ENCODE measurements around the gene PSMC2.

PSMC2 gene

GRCh38 chr7:103369432-103369831 is 22.0 kb downstream of the PSMC2 start:
- no peak for DNase-seq (ENCODE audit: low read depth)
- no peak for TF ChIP-seq CTCF (IDR thresholded peaks at IDR 0.05; ENCODE audit: insufficient read depth, low read depth, low read length, missing control alignments)
- H3K4me3 ChIP-seq (ENCODE audit: low read length): no peak overlapping the region

- no peak for DNase-seq (ENCODE audit: low read depth)
- no peak overlapping the region for H3K4me3 ChIP-seq (ENCODE audit: low read length)
- TF ChIP-seq CTCF (IDR thresholded peaks at IDR 0.05; ENCODE audit: insufficient read depth, low read depth, low read length, missing control alignments): no peak
Measured at GRCh38 chr7:103373866-103374643, 26.6 kb downstream of the PSMC2 start.

GRCh38 chr7:103379270-103379975 is 32.0 kb downstream of the PSMC2 start:
- DNase-seq (ENCODE audit: low read depth): no peak
- no peak overlapping the region for H3K4me3 ChIP-seq (ENCODE audit: low read length)
- no peak for TF ChIP-seq CTCF (IDR thresholded peaks at IDR 0.05; ENCODE audit: insufficient read depth, low read depth, low read length, missing control alignments)

- no peak for DNase-seq (ENCODE audit: low read depth)
- TF ChIP-seq CTCF (IDR thresholded peaks at IDR 0.05; ENCODE audit: insufficient read depth, low read depth, low read length, missing control alignments): no peak
- H3K4me3 ChIP-seq (ENCODE audit: low read length): no peak overlapping the region
Measured at GRCh38 chr7:103380395-103381191, 33.1 kb downstream of the PSMC2 start.

GRCh38 chr7:103381280-103382031 is 34.0 kb downstream of the PSMC2 start:
- no peak for TF ChIP-seq CTCF (IDR thresholded peaks at IDR 0.05; ENCODE audit: insufficient read depth, low read depth, low read length, missing control alignments)
- no peak overlapping the region for H3K4me3 ChIP-seq (ENCODE audit: low read length)
- no peak for DNase-seq (ENCODE audit: low read depth)

- DNase-seq (ENCODE audit: low read depth): no peak
Measured at GRCh38 chr7:103382032-103382402, 34.6 kb downstream of the PSMC2 start.

More at GRCh38 chr7:103382032-103382402, 34.6 kb downstream of the PSMC2 start:
- TF ChIP-seq CTCF (IDR thresholded peaks at IDR 0.05; ENCODE audit: insufficient read depth, low read depth, low read length, missing control alignments): no peak
- H3K4me3 ChIP-seq (ENCODE audit: low read length): no peak overlapping the region

All from epithelial cell of esophagus (primary cell).